ENCODE data around the gene FKBP1B.

DNA sequence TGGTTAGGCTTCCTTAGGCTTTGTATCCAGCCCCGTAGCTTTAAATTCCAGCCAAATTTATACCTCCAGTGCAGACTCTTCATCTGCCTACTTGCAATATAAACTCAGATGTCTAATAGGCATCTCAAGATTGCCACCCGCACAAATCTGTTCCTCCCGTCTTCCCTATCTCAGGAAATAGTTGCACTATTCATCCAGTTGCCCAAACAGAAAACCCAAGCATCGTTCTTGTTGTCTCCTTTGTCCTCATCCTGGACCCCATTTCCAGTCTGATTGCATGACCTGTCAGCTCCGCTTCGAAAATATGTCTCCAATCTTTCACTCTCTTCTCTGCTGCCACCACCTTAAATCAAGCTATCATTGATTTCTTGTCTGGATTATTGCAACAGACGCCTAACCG, 2.3 kb downstream of the FKBP1B start:
- TF ChIP-seq, protein P1, sequence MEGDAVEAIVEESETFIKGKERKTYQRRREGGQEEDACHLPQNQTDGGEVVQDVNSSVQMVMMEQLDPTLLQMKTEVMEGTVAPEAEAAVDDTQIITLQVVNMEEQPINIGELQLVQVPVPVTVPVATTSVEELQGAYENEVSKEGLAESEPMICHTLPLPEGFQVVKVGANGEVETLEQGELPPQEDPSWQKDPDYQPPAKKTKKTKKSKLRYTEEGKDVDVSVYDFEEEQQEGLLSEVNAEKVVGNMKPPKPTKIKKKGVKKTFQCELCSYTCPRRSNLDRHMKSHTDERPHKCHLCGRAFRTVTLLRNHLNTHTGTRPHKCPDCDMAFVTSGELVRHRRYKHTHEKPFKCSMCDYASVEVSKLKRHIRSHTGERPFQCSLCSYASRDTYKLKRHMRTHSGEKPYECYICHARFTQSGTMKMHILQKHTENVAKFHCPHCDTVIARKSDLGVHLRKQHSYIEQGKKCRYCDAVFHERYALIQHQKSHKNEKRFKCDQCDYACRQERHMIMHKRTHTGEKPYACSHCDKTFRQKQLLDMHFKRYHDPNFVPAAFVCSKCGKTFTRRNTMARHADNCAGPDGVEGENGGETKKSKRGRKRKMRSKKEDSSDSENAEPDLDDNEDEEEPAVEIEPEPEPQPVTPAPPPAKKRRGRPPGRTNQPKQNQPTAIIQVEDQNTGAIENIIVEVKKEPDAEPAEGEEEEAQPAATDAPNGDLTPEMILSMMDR (conservative IDR thresholded peaks at IDR 0.05; ENCODE audit: low read depth, low read length) = no peak
- no peak for TF ChIP-seq EZH2 (IDR thresholded peaks at IDR 0.05; ENCODE audit: borderline replicate concordance, low read depth, low read length, poor library complexity, severe bottlenecking)

All from A673 (cell line).